OCI-LY7 (cell line): ENCODE results near the gene CT47B1. TPM values are rescaled to one million over a fixed set of nuclear protein-coding genes. Genes with fewer than 3 reads are reported as not detected.
"Not testable (repeated sequence)": the region's sequence is repeated elsewhere in the genome, so short reads cannot be mapped to it uniquely, and the experiment has no call there.

Experiments used
- BruUV-seq: library from RNA; stranded (reverse); fragments of 400-500 nt; replicated peaks from 2 replicates; lab custom pipeline; 2021; lab: Mats Ljungman, UMichigan
- CTCF ChIA-PET: fragments of 300-600 bp; sonication (Branson Sonifier 250); formaldehyde crosslinking; loops from one replicate; lab custom pipeline; 2022; ENCODE audit warnings: antibody characterized with exemption; ENCODE audit not compliant: unreplicated experiment; lab: Charles Lee
- POLR2A ChIA-PET: fragments of 300-600 bp; sonication (Branson Sonifier 250); formaldehyde crosslinking; loops from one replicate; lab custom pipeline; 2022; ENCODE audit warnings: antibody characterized with exemption; lab: Charles Lee
- DNase-seq: peaks from one replicate; pipeline ENCODE4 v3.0.0-alpha.2; 2015; ENCODE audit warnings: low spot score
- H2AFZ ChIP-seq: fragments of 200-600 bp; sonication (generic), shearing (Covaris generic); 2 replicates; pipeline ENCODE4 v1.6.1; 2014; ENCODE audit warnings: mild to moderate bottlenecking, antibody characterized with exemption, low read length, moderate library complexity
- H3K27ac ChIP-seq: fragments of 200-600 bp; sonication (generic); 2 replicates; pipeline ENCODE4 v1.5.1; 2014; ENCODE audit warnings: mixed run types, low read depth, mild to moderate bottlenecking, moderate library complexity, low read length, inconsistent platforms; ENCODE audit not compliant: poor library complexity, severe bottlenecking
- H3K36me3 ChIP-seq: fragments of 200-600 bp; sonication (generic); 2 replicates; pipeline ENCODE4 v1.6.1; 2014; ENCODE audit warnings: mild to moderate bottlenecking, antibody characterized with exemption, low read length, moderate library complexity, mixed read lengths; ENCODE audit not compliant: insufficient read depth
- H3K4me1 ChIP-seq: fragments of 200-600 bp; sonication (generic); 2 replicates; pipeline ENCODE4 v1.5.1; 2014; ENCODE audit warnings: mild to moderate bottlenecking, low read length; ENCODE audit not compliant: insufficient read depth, poor library complexity, severe bottlenecking
- H3K4me2 ChIP-seq: fragments of 200-600 bp; sonication (generic); 2 replicates; pipeline ENCODE4 v1.6.1; 2014; ENCODE audit warnings: mild to moderate bottlenecking, low read length
- H3K4me3 ChIP-seq: fragments of 200-600 bp; sonication (generic); 2 replicates; pipeline ENCODE4 v1.5.1; 2014; ENCODE audit warnings: mild to moderate bottlenecking, low read depth, low read length; ENCODE audit not compliant: poor library complexity, severe bottlenecking
- H3K79me2 ChIP-seq: fragments of 200-600 bp; sonication (generic); 2 replicates; pipeline ENCODE4 v1.6.1; 2016; ENCODE audit warnings: low read depth, mild to moderate bottlenecking, low read length, moderate library complexity, mixed read lengths; ENCODE audit not compliant: insufficient read depth
- H3K9me2 ChIP-seq: fragments of 200-600 bp; sonication (generic); 2 replicates; pipeline ENCODE4 v1.6.1; 2016; ENCODE audit warnings: mild to moderate bottlenecking, low read length, mixed read lengths; ENCODE audit not compliant: insufficient read depth
- H3K9me3 ChIP-seq: fragments of 200-600 bp; sonication (generic); 2 replicates; pipeline ENCODE4 v1.6.1; 2014; ENCODE audit warnings: mild to moderate bottlenecking, mixed run types, low read length, mixed read lengths
- H4K20me1 ChIP-seq: fragments of 200-600 bp; sonication (generic); 2 replicates; pipeline ENCODE4 v1.6.1; 2014; ENCODE audit warnings: mild to moderate bottlenecking, antibody characterized with exemption, low read length, moderate library complexity, mixed read lengths; ENCODE audit not compliant: insufficient read depth
- CTCF ChIP-seq: fragments of 200-600 bp; sonication (generic); conservative IDR thresholded peaks from 2 replicates; pipeline ENCODE4 v1.5.1; 2014; ENCODE audit warnings: mild to moderate bottlenecking, antibody characterized with exemption, low read length, moderate library complexity, mixed read lengths
- EZH2phosphoT487 ChIP-seq: fragments of 200-600 bp; sonication (generic); IDR thresholded peaks from 2 replicates; pipeline ENCODE4 v1.6.1; 2018; ENCODE audit warnings: low read depth, borderline replicate concordance, mild to moderate bottlenecking, mixed run types, antibody characterized with exemption, low read length, moderate library complexity, mixed read lengths
- intact Hi-C: fragments of 100-400 bp; cut with micrococcal nuclease; formaldehyde crosslinking; loops from one replicate; pipeline ENCODE4 v1.10.0; 2022; ENCODE audit not compliant: unreplicated experiment
- total RNA-seq, 2 experiments: library from RNA; depleted of rRNA in 1 of 2; stranded (reverse); fragments of >200 nt in 1 of 2; shearing (Covaris generic) in 1 of 2; gene quantifications; 2 replicates each; pipeline ENCODE4 v1.2.3, GENCODE V29; 2014 to 2022

Gene CT47B1
- total RNA-seq, 2 experiments from 2014 or later, result not detected

- Histone ChIP-seq H3K36me3 (no peaks in the 10 kb centered on the region), H4K20me1 (no peaks in the 10 kb centered on the region), H3K9me2 (no peaks in the 10 kb centered on the region), H3K4me2 (no peak overlapping the region), H3K4me1 (no peaks in the 10 kb centered on the region), H3K9me3 (no peaks in the 10 kb centered on the region), H3K79me2 (no peaks in the 10 kb centered on the region), H3K27ac (no peak overlapping the region), H2AFZ (no peak overlapping the region), H3K4me3 (no peak overlapping the region)
- no peak for DNase-seq
- no TSS peak for BruUV-seq
- POLR2A ChIA-PET, result no interaction called here
- intact Hi-C loops, result no loop called here
- no peak for TF ChIP-seq EZH2phosphoT487
- TF ChIP-seq CTCF, result no peak
- CTCF ChIA-PET, result no interaction called here
These were observed 34.8 kb downstream of the CT47B1 start for GRCh38 chrX:120840827-120841226.

GRCh38 chrX:120839491-120839890 is 36.2 kb downstream of the CT47B1 start:
- ChIA-PET POLR2A (interaction anchor here (1.0 kb wide), 1 partner anchor 15 kb away, joined by 4 read pairs; no protein-coding TSS in a partner anchor), CTCF (no interaction called here)
- Histone ChIP-seq H3K4me3 (no peak overlapping the region), H4K20me1 (no peaks in the 10 kb centered on the region), H3K4me2 (no peak overlapping the region), H3K9me2 (no peaks in the 10 kb centered on the region), H3K79me2 (no peaks in the 10 kb centered on the region), H3K36me3 (no peaks in the 10 kb centered on the region), H3K27ac (no peak overlapping the region), H2AFZ (no peak overlapping the region), H3K9me3 (no peaks in the 10 kb centered on the region), H3K4me1 (no peaks in the 10 kb centered on the region)
- intact Hi-C loops, result no loop called here
- no TSS peak for BruUV-seq
- DNase-seq, result no peak
- TF ChIP-seq EZH2phosphoT487 (no peak), CTCF (no peak)

- BruUV-seq, intact Hi-C loops, H3K4me1 ChIP-seq, H3K79me2 ChIP-seq, H2AFZ ChIP-seq, H3K9me2 ChIP-seq, H3K27ac ChIP-seq, CTCF ChIA-PET, POLR2A ChIA-PET, DNase-seq, H3K4me2 ChIP-seq, H3K4me3 ChIP-seq, H4K20me1 ChIP-seq, H3K36me3 ChIP-seq, H3K9me3 ChIP-seq: not testable (repeated sequence)
These were observed 48.5 kb downstream of the CT47B1 start for GRCh38 chrX:120827213-120827612.
